Right hindlimb (tissue), 1 donor: ENCODE measurements around the gene BAD.

Experiments
- DNase-seq: peaks from one replicate; pipeline ENCODE4 v3.0.0-alpha.2; 2018

BAD gene

DNA sequence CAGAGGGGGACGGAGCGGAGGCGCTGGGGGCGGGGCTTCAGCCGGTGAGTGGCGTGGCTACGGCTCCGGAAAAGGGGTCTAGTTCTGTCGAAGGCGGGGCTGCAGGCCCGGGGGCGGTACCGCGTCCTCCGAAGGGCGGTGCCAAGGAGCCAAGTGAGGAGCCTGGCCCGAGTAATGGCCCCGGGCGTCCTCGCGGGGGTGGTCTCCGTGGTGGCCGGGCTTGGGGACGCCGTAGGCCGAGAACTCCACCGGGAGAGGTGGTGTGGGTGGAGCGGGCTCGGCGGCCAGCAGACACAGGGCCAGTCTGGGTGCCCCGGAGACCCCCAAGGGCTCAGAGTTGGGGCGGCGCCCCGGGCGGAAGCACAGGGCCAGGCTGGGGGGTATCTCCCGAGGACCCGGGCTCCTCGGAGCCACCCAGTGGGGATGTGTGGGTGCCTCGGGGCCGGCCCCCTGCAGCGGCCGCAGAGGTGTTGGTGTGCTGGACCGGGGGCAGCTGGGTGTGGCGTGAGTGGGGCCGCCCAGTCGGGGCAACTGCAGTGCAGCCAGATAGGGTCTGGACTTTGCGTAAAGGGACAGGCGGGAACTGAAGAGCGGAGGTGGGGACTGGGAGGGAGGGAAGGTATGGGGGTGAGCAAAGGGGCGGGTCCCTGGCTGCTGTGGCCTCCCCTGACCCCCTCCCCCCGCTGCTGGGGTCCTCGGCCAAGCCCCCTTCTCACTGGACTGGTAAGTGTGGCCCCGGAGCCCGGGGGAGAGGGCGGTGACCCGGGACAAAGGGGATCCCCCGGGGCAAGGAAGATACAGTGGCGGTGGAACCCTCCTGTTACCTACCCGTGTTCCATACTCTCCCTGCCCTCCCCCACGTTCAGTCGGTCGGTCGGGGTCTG lies 42.7 kb downstream of the BAD start:
- peak; percentile 72 for DNase-seq

GRCh38 chr11:64241241-64241490 lies 43.3 kb downstream of the BAD start:
- DNase-seq = peak; percentile 100

DNA sequence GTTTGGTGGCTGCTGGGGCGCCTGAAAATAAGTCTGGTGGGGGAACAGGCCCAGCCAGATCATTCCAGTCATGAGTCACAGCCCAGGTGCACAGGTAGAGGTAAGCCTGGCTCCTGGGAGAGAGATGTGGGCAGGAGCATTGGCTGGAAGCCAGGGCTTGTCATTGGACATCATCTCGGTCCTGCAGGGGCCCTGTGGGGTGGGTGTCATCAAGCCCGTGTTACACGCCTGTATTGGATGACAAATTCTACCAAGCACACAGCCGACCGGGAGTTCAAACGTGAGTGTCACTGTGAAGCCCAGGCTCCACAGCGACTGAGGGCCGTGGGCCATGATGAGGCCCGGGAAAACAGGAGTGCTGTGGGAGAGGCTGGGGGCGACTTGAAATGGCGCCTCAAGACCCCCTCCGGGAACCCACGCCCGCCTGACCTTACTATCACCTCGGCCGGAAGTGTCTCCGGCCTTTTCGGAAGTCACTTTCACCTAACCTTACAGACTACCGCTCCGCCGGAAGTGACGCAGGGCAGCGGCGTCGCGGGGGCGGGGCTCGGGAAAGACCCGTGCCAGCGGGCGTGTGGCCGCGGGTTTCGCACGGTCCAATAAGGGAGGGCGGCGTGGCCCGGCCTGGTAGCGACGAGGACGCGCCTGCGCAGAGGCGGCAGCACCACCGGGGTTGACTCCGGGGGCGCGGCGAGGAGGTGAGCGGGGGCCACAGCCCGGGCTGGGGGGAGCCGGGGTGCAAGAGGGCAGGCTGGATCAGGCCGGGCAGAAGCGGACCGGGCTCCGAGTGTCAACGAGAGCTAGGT lies 43.8 kb downstream of the BAD start, which contains the start of gene FKBP2:
FKBP2 (plus strand) TSS at position 661 of the 806 bp plus-strand sequence. CDS start 1,293 bp downstream, outside the sequence.
- peak; percentile 99 for DNase-seq

DNA sequence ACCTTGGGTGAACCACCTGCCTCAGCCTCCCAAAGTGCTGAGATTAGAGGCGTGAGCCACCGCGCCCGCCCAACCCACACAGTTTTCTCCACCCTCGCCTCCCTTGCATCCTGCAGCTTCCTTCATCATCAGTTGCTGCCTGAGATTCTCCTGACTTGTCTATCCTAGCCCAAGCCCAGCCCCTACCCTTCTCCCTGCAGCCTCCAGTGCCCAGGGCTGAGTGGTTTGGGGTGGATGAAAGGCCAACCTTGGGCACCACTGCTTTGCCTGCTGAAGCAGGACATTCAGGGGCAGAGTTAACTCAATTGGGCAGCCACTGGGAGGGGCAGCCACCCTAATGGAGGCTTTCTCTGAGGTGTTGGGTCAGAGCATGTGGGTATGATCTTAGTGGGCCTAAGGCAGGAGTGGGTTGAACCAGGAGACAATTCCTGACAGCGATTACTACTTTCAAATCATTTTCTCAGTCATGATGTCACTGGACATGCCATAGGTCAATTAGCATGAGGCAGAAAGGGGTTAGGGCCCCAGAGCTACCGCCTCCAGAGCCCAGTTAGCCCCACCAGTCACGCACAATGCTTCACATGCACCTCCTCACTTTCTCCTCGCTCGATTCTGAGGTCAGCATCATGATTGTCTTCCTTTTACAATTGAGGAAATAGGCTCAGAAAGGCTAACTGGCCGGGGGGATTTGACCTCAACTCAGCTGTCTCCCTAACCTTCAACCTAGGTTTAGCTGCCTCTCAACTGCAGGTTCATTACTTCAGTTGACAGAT lies 44.6 kb downstream of the BAD start:
- no peak for DNase-seq

- DNase-seq = no peak
These were observed 45.5 kb downstream of the BAD start for GRCh38 chr11:64238999-64239398.

GRCh38 chr11:64238076-64238475 lies 46.4 kb downstream of the BAD start:
- no peak for DNase-seq

- no peak for DNase-seq
These were observed 46.9 kb downstream of the BAD start for GRCh38 chr11:64237484-64237951.

DNA sequence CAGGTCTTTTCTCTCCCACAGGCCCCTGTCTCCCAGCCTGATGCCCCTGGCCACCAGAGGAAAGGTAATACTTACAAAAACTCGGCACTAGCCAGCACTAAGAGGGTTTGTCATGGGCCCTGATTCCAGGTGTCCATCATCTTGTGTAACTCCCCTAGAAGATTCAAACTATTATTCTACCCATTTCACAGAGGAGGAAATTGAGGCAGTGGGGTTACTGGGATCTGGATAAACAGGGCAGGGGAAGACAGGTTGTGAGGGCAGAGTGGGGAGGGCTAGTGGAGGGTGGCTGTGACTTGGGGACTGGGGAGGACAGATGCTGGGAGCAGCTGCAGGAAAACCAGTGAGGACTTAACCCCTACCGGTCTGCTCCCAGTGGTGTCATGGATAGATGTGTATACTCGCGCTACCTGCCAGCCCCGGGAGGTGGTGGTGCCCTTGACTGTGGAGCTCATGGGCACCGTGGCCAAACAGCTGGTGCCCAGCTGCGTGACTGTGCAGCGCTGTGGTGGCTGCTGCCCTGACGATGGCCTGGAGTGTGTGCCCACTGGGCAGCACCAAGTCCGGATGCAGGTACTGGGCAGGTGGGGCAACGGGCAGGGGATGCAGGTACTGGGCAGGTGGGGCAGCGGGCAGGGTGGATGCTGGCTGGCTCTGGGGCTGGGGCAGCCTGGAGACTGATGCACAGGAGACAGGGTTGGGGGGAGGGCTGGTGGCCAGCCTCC lies 48.9 kb downstream of the BAD start:
- DNase-seq = no peak

GRCh38 chr11:64234647-64235379 lies 49.7 kb downstream of the BAD start:
- DNase-seq = no peak

GRCh38 chr11:64233913-64234586 lies 50.4 kb downstream of the BAD start, which contains the start of gene VEGFB:
Gene VEGFB, plus strand, starts transcription at chr11:64234584. Its CDS starts 250 bp downstream, at chr11:64234834.
- peak; percentile 85 for DNase-seq

DNA sequence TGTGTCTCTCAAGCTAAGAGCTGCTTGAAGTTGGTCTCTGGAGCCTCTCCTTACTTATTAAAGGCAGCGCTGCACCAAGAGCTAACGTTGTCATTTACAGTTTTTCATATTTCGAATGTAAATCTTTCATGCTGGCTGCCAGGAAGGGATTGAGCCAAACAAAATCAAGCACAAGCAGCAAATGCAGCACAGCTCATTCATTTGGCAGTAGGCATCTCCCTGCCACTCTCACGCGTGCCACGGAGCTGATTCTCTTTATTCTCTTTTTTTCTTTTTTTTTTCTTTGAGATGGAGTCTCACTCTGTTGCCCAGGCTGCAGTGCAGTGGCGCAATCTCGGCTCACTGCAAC lies 51.5 kb downstream of the BAD start:
- no peak for DNase-seq

- no peak for DNase-seq
These were observed 52.1 kb downstream of the BAD start for GRCh38 chr11:64232182-64232966.

GRCh38 chr11:64231546-64231945 lies 52.9 kb downstream of the BAD start:
- no peak for DNase-seq

- no peak for DNase-seq
These were observed 53.5 kb downstream of the BAD start for GRCh38 chr11:64230985-64231365.

DNA sequence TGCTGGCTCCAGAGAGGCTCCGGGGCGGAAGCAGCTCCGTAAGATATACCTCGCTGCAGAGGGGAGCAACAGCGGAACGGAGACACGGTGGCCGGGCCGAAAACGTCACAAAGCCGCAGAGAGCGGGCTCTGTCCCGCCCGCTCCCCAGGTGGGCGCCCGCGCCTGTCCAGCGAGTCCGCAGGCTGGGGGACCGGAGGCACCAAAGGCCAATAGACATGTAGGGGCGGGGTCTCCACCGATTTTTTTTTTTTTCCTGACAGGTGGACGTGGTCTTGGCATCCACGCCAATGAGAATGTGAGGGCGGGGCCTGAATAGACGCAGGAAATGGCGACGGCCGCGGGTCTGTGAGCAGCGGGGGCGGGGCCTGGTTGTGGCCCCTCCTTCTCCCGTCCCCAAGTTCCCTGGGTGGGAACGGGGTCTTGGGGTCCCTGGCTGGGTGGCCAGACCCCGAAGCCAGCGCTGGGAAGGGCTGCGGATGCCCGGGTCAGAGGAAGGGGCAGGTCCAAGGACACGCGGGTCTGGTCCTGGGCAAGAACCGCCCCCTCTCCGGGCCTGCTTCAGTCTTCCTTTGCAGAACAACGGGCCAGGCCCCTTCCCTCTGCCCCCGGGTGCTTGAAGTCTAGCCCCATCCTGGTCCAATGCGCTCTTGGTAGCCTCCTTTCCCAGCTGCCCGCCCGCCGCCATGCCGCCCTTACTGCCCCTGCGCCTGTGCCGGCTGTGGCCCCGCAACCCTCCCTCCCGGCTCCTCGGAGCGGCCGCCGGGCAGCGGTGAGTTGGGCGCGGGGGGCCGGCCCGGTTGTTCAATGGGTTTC lies 54.1 kb downstream of the BAD start, which contains the start of gene DNAJC4:
DNAJC4 (plus strand) TSS at position 378 of the 814 bp plus-strand sequence; CDS start at position 685, 307 bp downstream.
- peak; percentile 94 for DNase-seq

DNA sequence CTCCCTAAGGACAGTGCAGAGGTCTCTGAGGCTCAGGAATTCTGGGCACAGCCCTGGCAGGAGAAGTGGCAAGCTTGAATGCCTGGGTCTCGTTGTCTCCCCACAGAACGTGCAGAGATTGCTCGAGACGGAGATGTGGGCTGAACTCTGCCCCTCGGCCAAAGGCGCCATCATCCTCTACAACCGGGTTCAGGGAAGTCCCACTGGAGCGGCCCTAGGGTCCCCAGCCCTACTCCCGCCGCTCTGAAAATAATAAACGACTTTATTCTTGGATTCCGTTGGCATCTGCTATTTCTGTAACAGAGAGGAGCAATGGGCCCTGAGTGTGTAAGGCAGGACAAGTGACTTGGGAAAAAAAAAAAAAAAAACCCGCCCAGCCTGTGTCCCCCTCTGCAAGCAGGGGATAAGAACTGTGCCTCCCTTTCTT lies 54.7 kb downstream of the BAD start:
- no peak for DNase-seq

DNA sequence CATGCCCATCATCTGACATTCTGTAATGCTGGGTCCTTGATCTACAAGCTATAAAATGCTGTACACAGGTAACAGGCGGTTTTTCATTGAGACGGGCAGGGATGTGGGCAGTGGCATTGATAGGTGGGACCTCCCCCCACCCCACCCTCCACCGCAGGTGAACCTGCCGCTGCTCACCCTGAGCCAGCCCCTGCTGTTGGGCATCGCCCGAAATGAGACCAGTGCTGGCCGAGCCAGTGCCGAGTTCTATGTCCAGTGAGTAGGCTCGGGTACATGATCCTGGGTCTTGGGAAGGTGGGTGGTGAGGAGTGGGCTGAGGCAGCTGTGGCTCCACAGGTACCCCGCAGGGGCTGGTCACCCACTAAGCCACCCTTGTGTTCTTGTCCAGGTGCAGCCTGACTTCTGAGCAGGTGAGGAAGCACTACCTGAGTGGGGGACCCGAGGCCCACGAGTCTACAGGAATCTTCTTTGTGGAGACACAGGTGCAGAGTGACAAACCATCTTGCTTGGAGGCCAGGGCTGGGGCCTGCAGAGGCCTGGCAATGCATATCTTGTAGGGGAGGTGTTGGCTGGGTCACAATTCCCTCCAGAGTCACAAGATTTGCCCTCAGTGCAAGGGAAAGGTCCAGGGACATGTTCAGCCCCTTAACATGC lies 55.2 kb downstream of the BAD start:
- DNase-seq = no peak

DNA sequence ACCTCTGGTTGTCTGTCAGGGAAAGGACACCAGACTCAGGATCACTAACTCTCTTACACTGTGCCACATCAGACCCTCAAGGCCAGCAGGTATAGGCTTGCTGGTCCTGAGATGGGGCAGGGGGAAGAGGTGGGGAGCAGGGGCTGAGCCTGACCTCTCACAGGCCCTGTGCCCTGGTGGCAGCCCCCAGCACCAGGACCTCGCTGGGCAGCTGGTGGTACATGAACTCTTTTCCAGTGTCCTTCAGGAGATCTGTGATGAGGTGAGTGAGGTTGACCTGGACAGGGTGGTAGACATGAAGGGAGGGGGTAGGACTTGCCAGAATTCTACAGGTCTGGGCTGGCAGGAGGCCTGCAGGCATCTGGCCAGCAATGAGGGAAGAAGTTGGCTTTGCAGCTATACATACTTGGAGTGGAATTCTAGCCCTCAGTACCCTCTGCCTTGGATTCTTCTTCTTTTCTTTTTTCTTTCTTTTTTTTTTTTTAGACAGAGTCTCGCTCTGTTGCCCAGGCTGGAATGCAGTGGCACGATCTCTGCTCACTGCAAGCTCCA lies 57.0 kb downstream of the BAD start:
- peak; percentile 20 for DNase-seq
